ENCODE measurements around the gene KCNMB2.

KCNMB2 gene

GRCh38 chr3:178518660-178519396, 17.4 kb upstream of the KCNMB2 start:
- TF ChIP-seq, protein P1, sequence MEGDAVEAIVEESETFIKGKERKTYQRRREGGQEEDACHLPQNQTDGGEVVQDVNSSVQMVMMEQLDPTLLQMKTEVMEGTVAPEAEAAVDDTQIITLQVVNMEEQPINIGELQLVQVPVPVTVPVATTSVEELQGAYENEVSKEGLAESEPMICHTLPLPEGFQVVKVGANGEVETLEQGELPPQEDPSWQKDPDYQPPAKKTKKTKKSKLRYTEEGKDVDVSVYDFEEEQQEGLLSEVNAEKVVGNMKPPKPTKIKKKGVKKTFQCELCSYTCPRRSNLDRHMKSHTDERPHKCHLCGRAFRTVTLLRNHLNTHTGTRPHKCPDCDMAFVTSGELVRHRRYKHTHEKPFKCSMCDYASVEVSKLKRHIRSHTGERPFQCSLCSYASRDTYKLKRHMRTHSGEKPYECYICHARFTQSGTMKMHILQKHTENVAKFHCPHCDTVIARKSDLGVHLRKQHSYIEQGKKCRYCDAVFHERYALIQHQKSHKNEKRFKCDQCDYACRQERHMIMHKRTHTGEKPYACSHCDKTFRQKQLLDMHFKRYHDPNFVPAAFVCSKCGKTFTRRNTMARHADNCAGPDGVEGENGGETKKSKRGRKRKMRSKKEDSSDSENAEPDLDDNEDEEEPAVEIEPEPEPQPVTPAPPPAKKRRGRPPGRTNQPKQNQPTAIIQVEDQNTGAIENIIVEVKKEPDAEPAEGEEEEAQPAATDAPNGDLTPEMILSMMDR (IDR thresholded peaks at IDR 0.05; ENCODE audit: low read depth, low read length, missing control alignments), result no peak
- DNase-seq (ENCODE audit: extremely low read depth, low read depth), result no peak
- no peak overlapping the region for H3K4me3 ChIP-seq (replicated peaks; ENCODE audit: low read depth, low read length)

- H3K4me3 ChIP-seq (replicated peaks; ENCODE audit: low read depth, low read length), result no peak overlapping the region
- TF ChIP-seq, protein P1 (IDR thresholded peaks at IDR 0.05; ENCODE audit: low read depth, low read length, missing control alignments), result no peak
- no peak for DNase-seq (ENCODE audit: extremely low read depth, low read depth)
These were observed 16.5 kb upstream of the KCNMB2 start for GRCh38 chr3:178519701-178520100.

DNA sequence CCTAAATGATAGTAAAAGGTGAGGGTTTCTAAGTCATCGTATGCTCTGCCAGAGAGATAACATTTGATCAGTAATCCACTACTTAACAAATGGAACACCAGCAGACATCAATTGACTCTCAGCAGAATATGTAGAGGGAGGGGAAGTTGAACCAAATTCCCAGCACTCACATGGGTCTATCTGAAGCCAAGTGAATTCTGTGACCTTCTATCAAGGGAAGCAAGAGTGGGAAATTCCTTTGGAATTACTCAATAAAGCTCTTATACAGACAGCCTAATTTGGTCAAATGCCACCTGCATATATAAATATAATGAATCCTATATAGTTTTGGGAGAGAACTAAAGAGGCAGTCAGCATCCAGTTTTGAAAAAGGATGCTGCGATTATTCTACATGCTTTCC, 15.8 kb upstream of the KCNMB2 start:
- TF ChIP-seq, protein P1 (IDR thresholded peaks at IDR 0.05; ENCODE audit: low read depth, low read length, missing control alignments), result no peak
- no peak overlapping the region for H3K4me3 ChIP-seq (replicated peaks; ENCODE audit: low read depth, low read length)
- DNase-seq (ENCODE audit: extremely low read depth, low read depth), result no peak

GRCh38 chr3:178522200-178523052, 13.8 kb upstream of the KCNMB2 start:
- TF ChIP-seq, protein P1 (IDR thresholded peaks at IDR 0.05; ENCODE audit: low read depth, low read length, missing control alignments), result no peak
- no peak for DNase-seq (ENCODE audit: extremely low read depth, low read depth)
- no peak overlapping the region for H3K4me3 ChIP-seq (replicated peaks; ENCODE audit: low read depth, low read length)

GRCh38 chr3:178525251-178525650, 11.0 kb upstream of the KCNMB2 start:
- no peak for DNase-seq (ENCODE audit: extremely low read depth, low read depth)
- H3K4me3 ChIP-seq (replicated peaks; ENCODE audit: low read depth, low read length), result no peak overlapping the region
- TF ChIP-seq, protein P1 (IDR thresholded peaks at IDR 0.05; ENCODE audit: low read depth, low read length, missing control alignments), result no peak

DNA sequence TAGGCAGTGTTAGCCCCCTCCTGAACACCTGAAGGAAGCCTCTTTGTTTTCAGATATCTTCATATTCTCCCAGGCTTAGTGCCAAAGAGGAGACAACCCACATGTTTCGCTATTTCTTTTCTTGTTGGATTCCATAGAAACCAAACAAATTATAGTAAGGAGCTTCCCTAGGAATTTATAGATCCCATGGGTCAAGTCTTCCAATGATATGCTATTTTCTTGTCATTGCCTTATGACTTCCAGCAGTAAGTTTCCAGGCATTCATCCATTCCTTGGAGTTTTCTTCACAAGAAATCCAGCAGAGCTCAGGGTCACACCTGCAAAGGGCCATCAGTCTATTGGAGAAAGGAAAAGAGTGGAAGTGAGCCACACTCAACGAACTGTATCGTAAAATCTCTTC, 9.9 kb upstream of the KCNMB2 start:
- H3K4me3 ChIP-seq (replicated peaks; ENCODE audit: low read depth, low read length), result no peak overlapping the region
- DNase-seq (ENCODE audit: extremely low read depth, low read depth), result no peak
- TF ChIP-seq, protein P1 (IDR thresholded peaks at IDR 0.05; ENCODE audit: low read depth, low read length, missing control alignments), result no peak
